Kidney tubule cell (primary cell): ENCODE data around the gene SLC16A1.
"Not testable (repeated sequence)": the region's sequence is repeated elsewhere in the genome, so short reads cannot be mapped to it uniquely, and the experiment has no call there.

Experiments used
- DNase-seq: peaks from one replicate; pipeline ENCODE4 v3.0.0-alpha.2; 2018; ENCODE audit warnings: low spot score

The SLC16A1 gene

GRCh38 chr1:112964347-112964746 is 8.4 kb upstream of the SLC16A1 start:
- no peak for DNase-seq

- DNase-seq = no peak
These were observed 5.1 kb upstream of the SLC16A1 start for GRCh38 chr1:112961072-112961471.

- no peak for DNase-seq
These were observed 4.4 kb upstream of the SLC16A1 start for GRCh38 chr1:112960384-112960783.

- not testable (repeated sequence) for DNase-seq
These were observed 2.2 kb upstream of the SLC16A1 start for GRCh38 chr1:112958236-112958635.

GRCh38 chr1:112957133-112957812 is 1.3 kb upstream of the SLC16A1 start:
- DNase-seq = peak; percentile 77

- DNase-seq = no peak
These were observed 642 bp upstream of the SLC16A1 start for GRCh38 chr1:112956544-112957132.

- peak; percentile 80 for DNase-seq
These were observed 837 bp downstream of the SLC16A1 start for GRCh38 chr1:112954945-112955772.

GRCh38 chr1:112954017-112954650 is 1.9 kb downstream of the SLC16A1 start:
- DNase-seq = no peak

GRCh38 chr1:112950426-112950825 is 5.6 kb downstream of the SLC16A1 start:
- no peak for DNase-seq

GRCh38 chr1:112946683-112947082 is 9.3 kb downstream of the SLC16A1 start:
- no peak for DNase-seq

- DNase-seq = no peak
These were observed 16.2 kb downstream of the SLC16A1 start for GRCh38 chr1:112939810-112940209.

- no peak for DNase-seq
These were observed 17.8 kb downstream of the SLC16A1 start for GRCh38 chr1:112938210-112938609.

GRCh38 chr1:112937495-112937894 is 18.5 kb downstream of the SLC16A1 start:
- no peak for DNase-seq

- peak; percentile 38 for DNase-seq
These were observed 18.9 kb downstream of the SLC16A1 start for GRCh38 chr1:112937070-112937469.

- peak; percentile 90 for DNase-seq
These were observed 20.4 kb downstream of the SLC16A1 start for GRCh38 chr1:112935461-112936111.

- no peak for DNase-seq
These were observed 21.4 kb downstream of the SLC16A1 start for GRCh38 chr1:112934577-112934976.

GRCh38 chr1:112933820-112934571 is 22.0 kb downstream of the SLC16A1 start:
- DNase-seq = no peak

- no peak for DNase-seq
These were observed 26.0 kb downstream of the SLC16A1 start for GRCh38 chr1:112929979-112930378.

GRCh38 chr1:112927462-112927990 is 28.5 kb downstream of the SLC16A1 start:
- DNase-seq = no peak

GRCh38 chr1:112926858-112927257 is 29.1 kb downstream of the SLC16A1 start:
- no peak for DNase-seq

GRCh38 chr1:112925015-112925414 is 31.0 kb downstream of the SLC16A1 start:
- no peak for DNase-seq
